IPS-20b (cell line): ENCODE results near the gene PTOV1.
"Not testable (repeated sequence)": the region's sequence is repeated elsewhere in the genome, so short reads cannot be mapped to it uniquely, and the experiment has no call there.

ENCODE experiments used
- H3K27ac ChIP-seq: one replicate; pipeline ENCODE4 v1.5.1; 2013; ENCODE audit warnings: low read length
- H3K27me3 ChIP-seq: 2 replicates; pipeline ENCODE4 v1.6.1; 2013; ENCODE audit warnings: mild to moderate bottlenecking, low read length, inconsistent platforms; ENCODE audit not compliant: insufficient read depth
- H3K36me3 ChIP-seq: 2 replicates; pipeline ENCODE4 v1.6.1; 2013; ENCODE audit warnings: low read depth, mild to moderate bottlenecking, inconsistent platforms, low read length, moderate library complexity; ENCODE audit not compliant: insufficient read depth
- H3K4me1 ChIP-seq: 2 replicates; pipeline ENCODE4 v1.6.1; 2013; ENCODE audit warnings: mild to moderate bottlenecking, control low read depth, inconsistent platforms, low read length, moderate library complexity; ENCODE audit not compliant: insufficient read depth
- H3K4me3 ChIP-seq: 2 replicates; pipeline ENCODE4 v1.5.1; 2013; ENCODE audit warnings: mild to moderate bottlenecking, low read length, inconsistent platforms
- H3K9ac ChIP-seq: 2 replicates; pipeline ENCODE4 v1.6.1; 2013; ENCODE audit warnings: low read depth, mild to moderate bottlenecking, inconsistent platforms, low read length, moderate library complexity
- H3K9me3 ChIP-seq: 2 replicates; pipeline ENCODE4 v1.6.1; 2013; ENCODE audit warnings: mild to moderate bottlenecking, low read depth, low read length, inconsistent platforms; ENCODE audit not compliant: insufficient read depth

Gene PTOV1

DNA sequence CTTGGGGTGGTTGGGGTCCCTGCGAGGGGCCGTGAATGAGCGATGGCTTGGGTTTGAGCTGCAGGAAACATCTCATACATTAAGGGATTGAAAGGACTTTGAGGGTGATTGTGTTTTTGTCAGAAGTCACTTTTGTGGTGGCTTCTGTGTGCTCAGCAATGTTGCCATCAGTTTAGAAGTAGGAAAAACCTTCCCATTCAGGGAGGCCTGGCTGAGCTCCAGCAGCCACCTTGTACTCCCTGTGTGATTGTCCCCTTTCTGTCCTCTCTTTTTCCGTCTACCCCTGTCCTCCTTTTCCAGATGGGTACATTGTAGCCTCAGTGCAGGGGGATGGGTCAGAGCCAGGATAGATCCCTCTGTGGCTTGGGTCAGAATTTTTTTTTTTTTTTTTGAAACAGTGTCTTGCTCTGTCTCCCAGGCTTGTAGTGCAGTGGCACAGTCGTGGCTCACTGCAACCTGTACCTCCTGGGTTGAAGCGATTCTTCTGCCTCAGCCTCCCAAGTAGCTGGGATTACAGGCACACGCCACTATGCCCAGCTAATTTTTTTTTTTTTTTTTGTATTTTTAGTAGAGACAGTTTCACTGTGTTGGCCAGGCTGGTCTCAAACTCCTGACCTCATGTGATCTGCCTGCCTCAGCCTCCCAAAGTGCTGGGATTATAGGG, 31.4 kb upstream of the PTOV1 start:
- H3K9ac ChIP-seq = peak overlapping the region; percentile 91; the same call in 1 of the 2 replicates
- H3K9me3 ChIP-seq, H3K27ac ChIP-seq, H3K27me3 ChIP-seq, H3K4me1 ChIP-seq: not testable (repeated sequence)
- peak overlapping the region; percentile 88 for H3K4me3 ChIP-seq
- H3K36me3 ChIP-seq = peaks cover 24% of the 10 kb centered on the region

DNA sequence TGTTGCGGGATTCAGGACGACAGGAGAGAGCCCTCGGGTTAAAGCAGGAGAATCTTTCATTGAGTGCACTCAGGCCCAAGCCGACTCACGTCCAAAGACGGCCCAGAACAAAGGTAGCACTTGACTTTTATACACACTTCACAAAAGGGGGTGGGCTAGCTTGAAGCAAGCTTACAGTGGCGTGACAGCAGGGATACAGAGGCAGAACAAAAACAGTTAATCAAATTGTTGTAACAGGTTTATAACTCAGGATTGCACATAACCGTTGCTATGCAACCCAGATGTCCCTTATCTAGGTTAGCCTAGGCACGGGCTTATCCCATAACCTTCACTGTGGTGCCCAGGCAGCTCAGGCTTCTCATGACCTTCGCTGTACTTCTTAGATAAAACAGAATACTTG, 30.8 kb upstream of the PTOV1 start:
- no peaks in the 10 kb centered on the region; the same call in 1 of the 2 replicates for H3K4me1 ChIP-seq
- no peak overlapping the region for H3K4me3 ChIP-seq
- no peak overlapping the region for H3K9ac ChIP-seq
- H3K36me3 ChIP-seq = peaks cover 27% of the 10 kb centered on the region
- no peak overlapping the region for H3K27ac ChIP-seq
- no peaks in the 10 kb centered on the region for H3K9me3 ChIP-seq
- no peaks in the 10 kb centered on the region for H3K27me3 ChIP-seq

DNA sequence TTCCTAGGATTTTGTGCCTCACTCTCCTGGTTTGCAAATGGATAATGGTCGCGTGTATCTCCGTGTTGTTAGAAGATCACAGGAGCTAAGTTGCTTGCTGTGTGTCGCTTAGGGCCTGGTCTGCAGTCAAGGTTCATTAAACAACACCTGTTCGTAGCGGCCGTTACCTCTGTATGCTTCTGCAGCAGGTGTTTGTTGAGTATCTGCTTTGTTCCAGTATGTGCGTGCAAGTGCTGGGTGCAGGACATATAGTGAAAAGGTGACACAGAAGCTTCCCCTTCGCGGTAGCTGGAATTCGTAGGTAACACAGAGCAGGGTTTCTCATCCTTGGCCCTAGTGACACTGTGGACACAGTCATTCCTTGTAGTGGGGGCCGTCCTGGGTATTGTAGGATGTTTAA, 27.5 kb upstream of the PTOV1 start:
- no peak overlapping the region for H3K9ac ChIP-seq
- no peaks in the 10 kb centered on the region for H3K27me3 ChIP-seq
- H3K4me1 ChIP-seq = no peaks in the 10 kb centered on the region; the same call in 1 of the 2 replicates
- no peak overlapping the region for H3K4me3 ChIP-seq
- no peak overlapping the region for H3K27ac ChIP-seq
- no peaks in the 10 kb centered on the region for H3K9me3 ChIP-seq
- H3K36me3 ChIP-seq = peaks cover 27% of the 10 kb centered on the region

DNA sequence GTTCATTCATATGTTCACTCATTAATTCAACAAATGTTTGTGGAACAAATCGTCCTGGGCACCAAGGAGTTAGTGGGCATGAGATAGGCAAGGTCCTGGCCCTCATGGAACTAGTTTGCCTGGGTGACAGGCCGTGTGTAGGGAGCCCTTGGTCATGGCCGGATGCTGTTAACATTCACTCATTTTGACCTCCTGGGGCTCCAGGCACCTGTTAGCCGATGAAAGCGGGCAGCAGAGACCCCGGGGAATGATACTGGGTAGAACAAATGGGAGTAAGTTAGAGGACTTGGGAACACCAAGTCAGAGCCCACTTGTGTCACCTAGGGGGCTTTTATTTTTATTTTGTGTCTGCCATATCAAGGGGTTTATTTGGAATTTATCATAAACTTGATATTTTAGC, 26.3 kb upstream of the PTOV1 start:
- Histone ChIP-seq H3K27ac (no peak overlapping the region), H3K36me3 (peaks cover 31% of the 10 kb centered on the region), H3K27me3 (no peaks in the 10 kb centered on the region), H3K4me3 (no peak overlapping the region), H3K4me1 (no peaks in the 10 kb centered on the region), H3K9me3 (no peaks in the 10 kb centered on the region), H3K9ac (no peak overlapping the region)

DNA sequence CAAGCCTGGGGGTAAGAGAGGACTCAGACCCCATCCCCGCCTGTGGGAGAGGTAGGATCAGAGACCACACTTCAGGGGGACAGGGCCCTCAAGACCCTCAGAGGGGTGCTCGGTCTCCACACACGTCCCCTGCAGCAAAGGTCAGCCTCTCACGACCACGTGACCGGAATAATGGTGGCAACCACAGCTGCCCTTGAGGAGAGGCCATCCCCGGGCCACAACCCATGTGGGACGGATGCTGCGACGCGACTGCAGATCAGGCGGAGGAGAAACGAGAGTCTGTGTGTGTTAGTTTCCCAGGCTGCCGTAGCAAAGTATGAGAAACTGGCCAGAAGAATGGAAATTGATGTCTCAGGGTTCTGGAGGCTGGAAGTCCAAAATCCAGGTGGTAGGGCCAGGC, 23.9 kb upstream of the PTOV1 start:
- Histone ChIP-seq H3K4me3 (no peak overlapping the region), H3K9ac (no peak overlapping the region)

DNA sequence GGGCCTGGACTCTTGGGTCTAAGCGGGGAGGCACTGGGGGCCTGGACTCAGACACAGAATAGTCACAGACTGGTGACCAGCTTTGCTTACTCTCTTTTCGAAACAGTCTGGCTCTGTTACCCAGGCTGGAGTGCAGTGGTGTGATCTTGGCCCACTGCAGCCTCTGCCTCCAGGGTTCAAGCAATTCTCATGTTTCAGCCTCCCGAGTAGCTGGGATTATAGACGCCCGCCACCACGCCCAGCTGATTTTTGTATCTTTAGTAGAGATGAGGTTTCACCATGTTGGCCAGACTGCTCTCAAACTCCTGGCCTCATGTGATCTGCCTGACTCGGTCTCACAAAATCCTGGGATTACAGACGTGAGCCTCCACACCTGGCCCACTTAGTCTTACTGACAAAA, 21.8 kb upstream of the PTOV1 start:
- Histone ChIP-seq H3K4me3 (no peak overlapping the region), H3K36me3 (peaks cover 42% of the 10 kb centered on the region)

More for the DNA sequence above, 23.9 kb upstream of the PTOV1 start:
- Histone ChIP-seq H3K36me3 (peaks cover 37% of the 10 kb centered on the region), H3K27me3 (no peaks in the 10 kb centered on the region), H3K4me1 (no peaks in the 10 kb centered on the region), H3K27ac (no peak overlapping the region), H3K9me3 (no peaks in the 10 kb centered on the region)

DNA sequence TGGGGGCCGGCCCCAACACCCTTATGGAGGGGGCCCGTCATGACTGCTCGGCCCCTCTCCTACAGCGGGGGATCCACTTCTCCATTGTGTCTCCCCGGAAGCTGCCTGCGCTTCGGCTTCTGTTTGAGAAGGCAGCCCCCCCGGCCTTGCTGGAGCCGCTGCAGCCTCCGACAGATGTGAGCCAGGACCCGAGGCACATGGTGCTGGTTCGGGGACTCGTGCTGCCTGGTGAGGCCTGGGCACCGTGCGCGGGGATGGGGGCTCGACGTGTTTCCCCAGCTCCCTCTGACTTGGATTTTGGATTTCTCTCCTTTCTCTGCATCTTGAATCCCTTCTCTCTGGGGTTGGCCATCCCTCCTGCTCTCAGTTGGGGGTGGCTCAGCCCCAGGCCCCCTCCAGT, 21.2 kb upstream of the PTOV1 start:
- no peak overlapping the region for H3K27ac ChIP-seq
- no peak overlapping the region for H3K4me3 ChIP-seq
- H3K9ac ChIP-seq = no peak overlapping the region
- no peaks in the 10 kb centered on the region for H3K27me3 ChIP-seq
- H3K9me3 ChIP-seq = no peaks in the 10 kb centered on the region
- H3K36me3 ChIP-seq = peaks cover 46% of the 10 kb centered on the region
- H3K4me1 ChIP-seq = no peaks in the 10 kb centered on the region

More for the DNA sequence above, 21.8 kb upstream of the PTOV1 start:
- Histone ChIP-seq H3K9ac (no peak overlapping the region), H3K4me1 (no peaks in the 10 kb centered on the region), H3K27ac (no peak overlapping the region), H3K27me3 (no peaks in the 10 kb centered on the region), H3K9me3 (no peaks in the 10 kb centered on the region)

DNA sequence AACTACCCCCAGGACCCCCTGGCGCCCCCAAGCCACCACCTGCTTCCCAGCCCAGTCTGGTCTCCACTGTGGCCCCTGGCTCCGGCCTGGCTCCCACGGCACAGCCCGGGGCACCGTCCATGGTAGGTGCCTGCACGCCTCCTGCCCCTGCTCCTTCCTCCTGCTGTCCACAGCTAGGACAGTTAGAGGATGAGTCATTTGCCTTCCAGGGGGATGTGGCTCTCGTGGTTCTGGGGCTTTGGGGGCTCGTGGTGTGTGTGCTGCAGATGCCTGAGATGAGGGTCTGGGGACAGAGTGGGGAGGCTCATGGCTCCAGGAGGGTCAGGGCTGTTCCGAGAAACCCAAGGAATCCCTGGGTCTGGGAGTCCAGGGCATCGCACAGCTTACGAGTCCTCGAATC, 20.2 kb upstream of the PTOV1 start:
- H3K27ac ChIP-seq = no peak overlapping the region
- H3K9ac ChIP-seq = no peak overlapping the region
- no peak overlapping the region for H3K4me3 ChIP-seq
- H3K4me1 ChIP-seq = no peaks in the 10 kb centered on the region
- H3K36me3 ChIP-seq = peaks cover 53% of the 10 kb centered on the region
- no peaks in the 10 kb centered on the region for H3K9me3 ChIP-seq
- no peaks in the 10 kb centered on the region for H3K27me3 ChIP-seq

DNA sequence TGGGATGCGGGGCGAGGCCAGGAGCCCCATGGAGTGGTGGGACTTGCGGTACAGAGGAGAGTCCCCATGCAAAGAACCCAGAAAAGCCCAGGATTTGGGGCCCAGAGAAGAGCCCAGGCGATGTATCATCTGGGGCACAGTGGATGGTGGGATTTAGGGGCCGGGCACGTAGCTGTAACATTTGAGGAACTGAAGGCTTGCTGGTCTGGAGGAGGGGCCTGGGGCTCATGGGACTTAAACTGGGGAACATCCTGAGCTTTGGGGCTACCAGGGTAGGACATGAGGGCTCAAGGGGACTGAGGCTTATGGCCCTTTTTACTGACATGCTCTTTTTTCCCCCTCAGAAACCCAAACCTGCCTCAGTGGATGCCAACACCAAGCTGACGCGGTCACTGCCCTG, 19.4 kb upstream of the PTOV1 start:
- Histone ChIP-seq H3K27me3 (no peaks in the 10 kb centered on the region), H3K27ac (no peak overlapping the region), H3K36me3 (peaks cover 59% of the 10 kb centered on the region), H3K4me1 (no peaks in the 10 kb centered on the region), H3K9ac (no peak overlapping the region), H3K9me3 (no peaks in the 10 kb centered on the region), H3K4me3 (no peak overlapping the region)

DNA sequence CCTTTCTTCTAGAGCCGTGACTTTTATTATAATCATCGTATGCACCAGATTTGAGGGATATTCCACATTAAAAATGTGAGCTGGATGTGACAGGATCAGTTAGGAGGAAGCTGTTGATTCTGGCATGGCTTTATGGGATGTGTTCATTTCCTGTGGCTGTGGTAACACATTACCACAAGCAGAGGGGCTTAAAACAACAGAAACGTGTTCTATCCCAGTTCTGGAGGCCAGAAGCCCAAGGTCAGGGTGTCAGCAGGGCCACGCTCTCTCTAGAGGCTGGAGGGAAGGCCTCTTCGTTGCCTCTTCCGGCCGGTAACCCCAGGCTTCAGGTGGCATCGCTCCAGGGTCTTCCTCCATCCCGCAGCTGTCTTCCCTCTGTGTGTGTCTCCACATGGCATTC, 18.4 kb upstream of the PTOV1 start:
- Histone ChIP-seq H3K4me3 (no peak overlapping the region), H3K9me3 (no peaks in the 10 kb centered on the region), H3K4me1 (no peaks in the 10 kb centered on the region), H3K27me3 (no peaks in the 10 kb centered on the region), H3K9ac (no peak overlapping the region), H3K36me3 (peaks cover 66% of the 10 kb centered on the region), H3K27ac (no peak overlapping the region)

DNA sequence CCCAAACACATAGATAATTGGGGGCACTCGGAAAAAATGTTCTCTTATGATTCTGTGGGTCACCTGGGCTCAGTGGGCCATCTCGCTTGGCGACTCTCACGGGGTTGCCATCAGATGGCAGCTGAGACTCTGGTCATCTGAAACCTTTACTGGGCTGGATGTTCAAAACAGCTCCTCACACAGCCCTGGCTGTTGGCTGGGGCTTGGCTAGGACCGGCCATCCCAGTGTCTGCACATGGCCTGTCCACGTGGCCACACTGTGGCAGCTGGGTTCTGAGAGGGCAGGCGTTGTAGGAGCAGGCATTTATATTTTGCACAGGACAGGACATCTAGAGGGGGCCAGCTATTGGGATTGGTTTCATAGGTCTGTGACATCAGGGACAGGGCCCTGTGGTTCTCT, 17.4 kb upstream of the PTOV1 start:
- Histone ChIP-seq H3K27ac (no peak overlapping the region), H3K9ac (no peak overlapping the region), H3K36me3 (peaks cover 76% of the 10 kb centered on the region), H3K4me1 (no peaks in the 10 kb centered on the region), H3K9me3 (no peaks in the 10 kb centered on the region), H3K4me3 (no peak overlapping the region), H3K27me3 (no peaks in the 10 kb centered on the region)

DNA sequence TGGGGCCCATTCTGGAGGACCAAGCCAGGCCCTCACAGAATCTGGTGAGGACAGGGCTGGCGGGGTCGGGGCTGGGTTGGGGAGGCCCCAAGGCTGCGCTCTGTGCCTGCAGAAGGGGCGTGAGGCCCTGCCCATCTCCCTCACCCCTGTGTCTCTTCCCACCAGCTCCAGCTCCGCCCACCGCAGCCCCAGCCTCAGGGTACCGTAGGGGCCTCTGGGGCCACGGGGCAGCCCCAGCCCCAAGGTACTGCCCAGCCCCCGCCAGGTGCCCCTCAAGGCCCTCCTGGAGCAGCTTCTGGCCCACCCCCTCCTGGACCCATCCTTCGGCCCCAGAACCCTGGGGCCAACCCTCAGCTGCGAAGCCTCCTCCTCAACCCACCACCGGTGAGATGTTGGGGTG, 15.4 kb upstream of the PTOV1 start:
- peaks cover 82% of the 10 kb centered on the region for H3K36me3 ChIP-seq
- H3K27ac ChIP-seq = no peak overlapping the region
- no peak overlapping the region for H3K4me3 ChIP-seq
- no peaks in the 10 kb centered on the region for H3K9me3 ChIP-seq
- H3K27me3 ChIP-seq = no peaks in the 10 kb centered on the region
- no peaks in the 10 kb centered on the region for H3K4me1 ChIP-seq
- no peak overlapping the region for H3K9ac ChIP-seq
